Measurements from ENCODE around the gene GPSM1.

GRCh38 chr9:136335296-136336155 is 8.2 kb downstream of the GPSM1 start:
- TF ChIP-seq CTCF (conservative IDR thresholded peaks at IDR 0.05) = no peak
- TF ChIP-seq ZFX (IDR thresholded peaks at IDR 0.05) = no peak

All from C4-2B (cell line).